NCI-H187 treated with DMSO at 0.1 percent for 48 hours (cell line): Measurements from ENCODE around the gene SERPING1.
"Not testable (repeated sequence)": the region's sequence is repeated elsewhere in the genome, so short reads cannot be mapped to it uniquely, and the experiment has no call there.

Experiments
- DNase-seq: peaks from one replicate; lab custom pipeline; 2025; lab: John Stamatoyannopoulos, UW

The SERPING1 gene

DNA sequence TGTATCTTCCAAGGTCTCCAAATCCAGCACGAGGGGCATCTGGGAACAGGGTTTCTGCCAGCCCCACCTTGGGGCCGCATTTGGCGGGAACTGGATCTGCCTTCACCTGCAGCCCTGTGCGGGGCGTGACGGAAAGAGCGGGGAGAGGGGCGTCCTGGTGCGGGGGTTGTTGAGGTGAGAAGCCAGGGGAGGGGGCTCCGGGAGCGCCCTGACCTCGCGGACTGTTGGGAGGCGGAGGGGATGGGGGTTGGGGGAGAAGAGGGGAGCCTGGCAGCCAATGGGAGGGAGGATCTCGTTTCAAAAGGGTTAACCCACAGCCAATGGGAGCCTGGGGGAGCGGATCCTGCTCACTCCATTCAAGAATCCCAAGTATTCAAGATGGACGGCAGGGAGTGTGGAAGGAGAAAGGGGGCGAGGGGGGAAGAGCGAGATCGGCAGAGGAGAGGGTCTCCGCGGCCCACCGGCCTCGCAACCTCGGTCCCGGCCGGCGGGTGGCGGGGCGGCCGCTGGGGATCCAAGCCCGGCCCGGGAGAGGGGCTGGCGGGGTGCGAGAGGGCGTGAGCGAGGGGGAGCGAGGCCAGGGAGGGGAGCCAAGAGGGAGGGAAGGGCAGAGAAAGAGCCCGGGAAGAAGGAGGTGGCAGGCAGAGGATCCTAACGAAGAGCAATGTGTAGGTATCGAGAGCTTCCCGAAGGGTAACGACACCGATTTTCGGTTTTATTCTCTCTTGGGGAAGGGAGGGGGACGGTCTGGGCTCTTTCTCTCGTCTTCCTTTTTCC, 40.7 kb downstream of the SERPING1 start:
- DNase-seq = no peak

GRCh38 chr11:57638811-57639320, 41.4 kb downstream of the SERPING1 start:
- DNase-seq = no peak

GRCh38 chr11:57639321-57640067, 42.0 kb downstream of the SERPING1 start:
- no peak for DNase-seq

DNA sequence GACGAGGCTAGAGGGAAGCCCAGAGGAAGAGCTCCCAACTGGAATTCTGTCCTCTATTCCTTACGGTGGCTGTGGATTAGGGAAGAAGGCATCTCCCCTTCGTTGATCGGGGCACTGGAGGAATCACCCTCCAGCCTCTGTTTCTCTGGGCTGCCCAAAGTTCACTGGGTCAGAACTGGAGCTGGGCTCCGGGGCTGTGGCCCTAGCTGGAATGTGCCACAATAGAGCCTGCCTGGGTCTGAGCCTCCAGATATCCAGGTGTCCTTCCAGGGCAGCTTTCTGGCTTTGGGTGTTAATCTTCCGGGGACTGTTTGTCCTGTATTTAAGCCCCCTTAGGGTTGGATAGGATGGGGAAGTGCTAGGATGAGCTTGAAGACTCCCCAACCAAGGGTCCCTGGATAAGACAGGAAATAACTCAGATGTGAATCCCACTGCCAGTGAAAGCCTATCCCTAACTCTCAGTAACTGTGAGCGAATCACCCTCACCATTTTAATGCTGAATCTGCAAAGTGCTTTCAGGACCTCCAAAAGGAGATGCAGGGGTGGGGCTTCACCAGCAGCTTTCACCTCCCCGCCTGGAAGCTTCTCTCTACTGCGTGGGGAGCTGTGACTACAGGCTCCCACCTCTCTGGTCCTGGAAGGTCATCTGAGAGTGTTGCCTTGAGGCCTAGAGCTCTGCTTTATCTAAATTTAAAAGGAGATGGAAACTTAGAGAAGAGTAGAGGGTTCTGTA, 42.7 kb downstream of the SERPING1 start:
- DNase-seq = no peak

- DNase-seq = no peak
Measured at GRCh38 chr11:57641011-57641807, 43.7 kb downstream of the SERPING1 start.

- DNase-seq = no peak
Measured at GRCh38 chr11:57643802-57644201, 46.3 kb downstream of the SERPING1 start.

GRCh38 chr11:57644748-57645688, 47.5 kb downstream of the SERPING1 start:
- DNase-seq = no peak

- no peak for DNase-seq
Measured at GRCh38 chr11:57645689-57646085, 48.2 kb downstream of the SERPING1 start.

- no peak for DNase-seq
Measured at GRCh38 chr11:57646194-57646798, 48.8 kb downstream of the SERPING1 start.

DNA sequence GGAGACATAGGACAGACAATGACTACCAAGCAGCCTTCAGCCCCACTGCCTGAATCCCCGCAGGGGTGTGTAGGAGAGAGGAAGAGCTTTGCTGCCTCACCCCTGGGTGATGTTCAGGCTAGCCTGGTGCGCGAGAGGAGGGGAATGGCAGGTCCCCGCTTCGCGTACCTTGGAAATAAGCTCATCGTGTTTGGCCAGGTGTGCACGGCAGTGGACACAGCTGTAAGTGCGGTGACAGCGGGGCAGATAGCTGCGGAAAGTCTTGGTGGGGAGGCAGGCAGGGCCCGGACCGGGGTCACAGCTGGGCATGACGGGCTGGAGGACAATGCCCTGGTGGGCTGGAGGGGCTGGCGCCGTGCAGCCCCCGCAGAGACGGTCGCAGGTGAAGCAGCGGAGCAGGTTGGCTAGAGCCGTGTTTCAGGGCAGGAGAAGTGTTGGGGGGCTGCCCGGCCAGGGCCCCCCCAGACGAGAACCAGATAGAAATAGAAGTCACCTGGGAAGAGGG, 49.4 kb downstream of the SERPING1 start:
- DNase-seq = no peak

GRCh38 chr11:57647372-57647771, 49.9 kb downstream of the SERPING1 start:
- DNase-seq = no peak

- no peak for DNase-seq
Measured at GRCh38 chr11:57647960-57648800, 50.7 kb downstream of the SERPING1 start.

- DNase-seq = no peak
Measured at GRCh38 chr11:57648801-57649735, 51.6 kb downstream of the SERPING1 start.

DNA sequence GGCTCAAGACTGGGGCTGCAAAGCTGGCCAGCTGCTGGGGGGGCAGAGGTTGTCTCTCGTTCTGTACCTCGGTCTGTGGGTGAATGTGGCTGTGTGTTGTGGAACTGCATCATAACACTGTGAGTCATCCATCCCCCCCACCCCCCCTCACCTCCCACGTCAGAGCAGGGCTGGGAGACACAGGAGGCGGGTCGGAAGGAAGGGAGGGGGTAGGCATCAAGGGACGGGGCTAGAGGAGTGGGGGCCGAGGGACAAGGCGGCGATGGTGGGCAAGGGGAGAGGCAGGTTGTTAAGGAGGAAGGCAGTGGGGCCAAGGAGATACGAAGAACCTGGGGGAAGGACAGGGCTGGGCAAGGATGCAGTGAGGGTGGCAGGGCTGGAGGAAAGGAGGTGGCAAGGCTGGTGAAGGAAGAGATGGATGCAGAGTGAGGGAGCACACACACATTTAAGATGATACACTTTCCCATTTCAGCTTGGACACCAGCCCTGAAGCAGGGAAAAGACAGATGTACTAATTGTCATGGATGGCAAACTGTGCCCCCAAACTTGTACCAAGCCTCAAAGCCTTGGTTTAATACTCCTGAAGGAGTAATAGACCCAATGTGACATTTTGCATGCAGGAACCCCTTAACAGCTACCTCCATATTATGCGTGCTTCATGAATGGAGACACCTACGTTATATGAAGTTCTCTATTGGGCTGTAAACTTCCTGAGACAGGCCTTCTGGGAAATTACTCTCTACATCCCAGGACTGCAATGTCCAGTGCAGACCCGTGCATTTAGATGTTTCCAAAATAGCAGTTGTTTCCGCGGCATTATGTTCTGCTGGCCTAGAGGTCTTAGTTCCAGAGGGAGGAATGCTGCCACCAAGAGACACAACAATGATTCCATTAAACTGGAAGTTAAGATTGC, 52.6 kb downstream of the SERPING1 start, which contains the start of gene YPEL4:
Gene YPEL4 (minus strand): TSS at position 87 of the 913 bp plus-strand sequence. CDS start 2,805 bp downstream, outside the sequence.
- no peak for DNase-seq

DNA sequence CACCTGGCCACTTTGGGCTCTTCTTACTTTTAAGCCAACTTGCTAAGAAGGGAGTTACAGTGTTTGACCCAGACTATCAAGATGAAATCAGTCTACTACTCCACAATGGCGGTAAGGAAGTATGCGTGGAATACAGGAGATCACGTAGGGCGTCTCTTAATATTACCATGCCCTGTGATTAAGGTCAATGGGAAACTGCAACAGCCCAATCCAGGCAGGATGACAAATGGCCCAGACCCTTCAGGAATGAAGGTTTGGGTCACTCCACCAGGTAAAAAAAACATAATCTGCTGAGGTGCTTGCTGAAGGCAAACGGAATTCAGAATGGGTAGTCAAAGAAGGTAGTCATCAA, 53.2 kb downstream of the SERPING1 start:
- DNase-seq = no peak

- no peak for DNase-seq
Measured at GRCh38 chr11:57651408-57651807, 53.9 kb downstream of the SERPING1 start.

DNA sequence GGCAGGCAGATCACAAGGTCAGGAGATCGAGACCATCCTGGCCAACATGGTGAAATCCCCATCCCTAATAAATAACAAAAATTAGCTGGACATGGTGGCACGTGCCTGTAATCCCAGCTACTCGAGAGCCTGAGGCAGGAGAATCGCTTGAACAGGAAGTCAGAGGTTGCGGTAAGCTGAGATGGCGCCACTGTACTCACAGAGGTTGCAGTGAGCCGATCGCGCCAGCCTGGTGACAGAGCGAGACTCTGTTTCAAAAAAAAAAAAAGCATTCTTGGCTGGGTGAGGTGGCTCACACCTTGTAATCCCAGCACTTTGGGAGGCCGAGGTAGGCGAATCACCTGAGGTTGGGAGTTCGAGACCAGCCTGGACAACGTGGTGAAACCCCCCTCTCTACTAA, 54.7 kb downstream of the SERPING1 start:
- not testable (repeated sequence) for DNase-seq
